A549 (cell line): ENCODE data around the gene SMAD3. TPM values are rescaled to one million over a fixed set of nuclear protein-coding genes. Genes with fewer than 3 reads are reported as not detected.

Experiments
- ATAC-seq, 2 experiments: fragments of 200-7000 bp in 1 of 2; fragments of >200 bp in 1 of 2; cut with Nextera tagmentation in 1 of 2; cut with Tn5 transposase in 1 of 2; 3 replicates each; pipeline versions ENCODE4 v1.8.0 to v1.9.1; 2018 to 2020; ENCODE audit warnings: mild to moderate bottlenecking in 1 of 2, moderate library complexity in 1 of 2
- CTCF ChIA-PET: fragments of 300-600 bp; sonication (Branson Sonifier 250); formaldehyde crosslinking; extraction: SDS; loops from one replicate; lab custom pipeline; 2021; ENCODE audit warnings: antibody characterized with exemption, inconsistent platforms; lab: Yijun Ruan, JAX
- POLR2A ChIA-PET: fragments of 350-600 bp; formaldehyde crosslinking; extraction: SDS; loops from one replicate; lab custom pipeline; 2021; ENCODE audit warnings: antibody characterized with exemption, inconsistent platforms; lab: Yijun Ruan, JAX
- DNase-seq, 2 experiments: peaks; one replicate each; pipeline versions ENCODE4 v3.0.0 to v3.0.0-alpha.2; 2011 to 2016; ENCODE audit warnings: low read depth in 1 of 2, low spot score in 1 of 2
- FAIRE-seq: peaks from 2 replicates; lab custom pipeline; 2011; peaks lifted over from hg19 to GRCh38; lab: Jason Lieb, UNC
- H3K27ac ChIP-seq, 2 experiments: fragments of >200 bp; sonication (Bioruptor Twin); formaldehyde crosslinking; 3 replicates each; pipeline ENCODE4 v1.5.1; 2016 to 2017
- H3K4me1 ChIP-seq: fragments of >200 bp; sonication (Bioruptor Twin); formaldehyde crosslinking; 3 replicates; pipeline ENCODE4 v1.6.1; 2016
- H3K4me2 ChIP-seq: fragments of >200 bp; sonication (Bioruptor Twin); formaldehyde crosslinking; 3 replicates; pipeline ENCODE4 v1.6.1; 2016
- H3K4me3 ChIP-seq: fragments of >200 bp; sonication (Bioruptor Twin); formaldehyde crosslinking; 3 replicates; pipeline ENCODE4 v1.5.1; 2016
- H3K9me3 ChIP-seq: fragments of >200 bp; sonication (Bioruptor Twin); formaldehyde crosslinking; 3 replicates; pipeline ENCODE4 v1.6.1; 2016
- BHLHE40 ChIP-seq: IDR thresholded peaks from 2 replicates; pipeline ENCODE4 v1.6.1; 2012; ENCODE audit warnings: low read depth, low read length, inconsistent platforms
- CHD2 ChIP-seq: fragments of 150-350 bp; IDR thresholded peaks from 2 replicates; pipeline ENCODE4 v1.6.1; 2014; ENCODE audit warnings: low read length; ENCODE audit not compliant: partially characterized antibody
- EHF ChIP-seq: fragments of 250-450 bp; sonication (Bioruptor Pico); IDR thresholded peaks from 2 replicates; pipeline ENCODE4 v1.5.0; 2020; ENCODE audit warnings: mild to moderate bottlenecking
- FOSB ChIP-seq: fragments of 250-450 bp; sonication (Bioruptor Pico); IDR thresholded peaks from 2 replicates; pipeline ENCODE4 v1.5.0; 2020; ENCODE audit warnings: mild to moderate bottlenecking, moderate library complexity
- FOSL2 ChIP-seq, 2 experiments: fragments of 450-650 bp in 1 of 2; fragments of >200 bp in 1 of 2; sonication (Bioruptor Twin) in 1 of 2; formaldehyde crosslinking; IDR thresholded peaks; 2 replicates each; pipeline versions ENCODE4 v1.5.0 to v1.6.1; 2016 to 2020; ENCODE audit warnings: mild to moderate bottlenecking in 1 of 2, moderate library complexity in 1 of 2
- FOXS1 ChIP-seq: fragments of 250-450 bp; sonication (Bioruptor Pico); IDR thresholded peaks from 2 replicates; pipeline ENCODE4 v1.5.0; 2020; ENCODE audit warnings: mild to moderate bottlenecking, moderate library complexity
- HDAC2 ChIP-seq: fragments of 200-600 bp; sonication (generic); IDR thresholded peaks from 2 replicates; pipeline ENCODE4 v1.6.1; 2016
- HEYL ChIP-seq: fragments of 250-450 bp; sonication (Bioruptor Pico); IDR thresholded peaks from 2 replicates; pipeline ENCODE4 v1.8.0; 2021; ENCODE audit warnings: mild to moderate bottlenecking, moderate library complexity
- HOXA7 ChIP-seq: fragments of 250-450 bp; sonication (Bioruptor Pico); IDR thresholded peaks from 2 replicates; pipeline ENCODE4 v1.5.0; 2020; ENCODE audit warnings: mild to moderate bottlenecking, moderate library complexity
- HOXB13 ChIP-seq: fragments of 250-450 bp; sonication (Bioruptor Pico); IDR thresholded peaks from 2 replicates; pipeline ENCODE4 v1.5.0; 2020; ENCODE audit warnings: low read depth, mild to moderate bottlenecking, moderate library complexity
- JUN ChIP-seq, 2 experiments: fragments of >200 bp; sonication (Bioruptor Twin); formaldehyde crosslinking; IDR thresholded peaks; 2 replicates in 1 of 2; 3 replicates in 1 of 2; pipeline ENCODE4 v1.6.1; 2016 to 2017
- KDM1A ChIP-seq: fragments of 200-600 bp; sonication (generic); IDR thresholded peaks from 2 replicates; pipeline ENCODE4 v1.6.1; 2016; ENCODE audit warnings: low read depth, mild to moderate bottlenecking
- MYC ChIP-seq: IDR thresholded peaks from 2 replicates; pipeline ENCODE4 v1.6.1; 2012; ENCODE audit warnings: mild to moderate bottlenecking, inconsistent platforms, low read length, improper control_type of control experiment, borderline replicate concordance
- PHF8 ChIP-seq: fragments of 200-600 bp; sonication (generic); IDR thresholded peaks from 2 replicates; pipeline ENCODE4 v1.6.1; 2016; ENCODE audit warnings: low read depth, mild to moderate bottlenecking, antibody characterized with exemption, moderate library complexity, borderline replicate concordance
- POLR2A ChIP-seq: IDR thresholded peaks from 2 replicates; pipeline ENCODE4 v1.6.1; 2012; ENCODE audit warnings: mild to moderate bottlenecking, low read length
- RARB ChIP-seq: fragments of 250-450 bp; sonication (Bioruptor Pico); IDR thresholded peaks from 2 replicates; pipeline ENCODE4 v1.8.0; 2021; ENCODE audit warnings: mild to moderate bottlenecking, moderate library complexity
- RFX5 ChIP-seq: fragments of 450-650 bp; IDR thresholded peaks from 2 replicates; pipeline ENCODE4 v1.7.1; 2014; ENCODE audit warnings: antibody characterized with exemption, mild to moderate bottlenecking, moderate library complexity
- RNF2 ChIP-seq: fragments of 200-600 bp; sonication (generic); IDR thresholded peaks from 2 replicates; pipeline ENCODE4 v1.6.1; 2016; ENCODE audit warnings: low read depth, mild to moderate bottlenecking, antibody characterized with exemption, moderate library complexity, borderline replicate concordance
- TFCP2L1 ChIP-seq: fragments of 250-450 bp; sonication (Bioruptor Pico); IDR thresholded peaks from 2 replicates; pipeline ENCODE4 v1.5.0; 2021; ENCODE audit warnings: mild to moderate bottlenecking
- TP53 ChIP-seq: fragments of 250-450 bp; sonication (Bioruptor Pico); IDR thresholded peaks from 2 replicates; pipeline ENCODE4 v1.5.0; 2021; ENCODE audit warnings: mild to moderate bottlenecking, moderate library complexity
- ZC3H11A ChIP-seq: fragments of 450-650 bp; IDR thresholded peaks from 2 replicates; pipeline ENCODE4 v1.6.1; 2014; ENCODE audit warnings: antibody characterized with exemption, mild to moderate bottlenecking
- ZNF302 ChIP-seq: fragments of 250-450 bp; sonication (Bioruptor Pico); IDR thresholded peaks from 2 replicates; pipeline ENCODE4 v1.9.0; 2021; ENCODE audit warnings: inconsistent platforms, mild to moderate bottlenecking, moderate library complexity
- ZSCAN20 ChIP-seq: fragments of 250-450 bp; sonication (Bioruptor Pico); IDR thresholded peaks from 2 replicates; pipeline ENCODE4 v1.8.0; 2022; ENCODE audit warnings: mild to moderate bottlenecking, moderate library complexity
- WGBS: methylation state at CpG from one replicate; pipeline ENCODE4 v1.1.6; 2017; ENCODE audit errors: missing lambda C conversion rate; 5-methylcytosine and 5-hydroxymethylcytosine counted together
- polyA plus RNA-seq, 4 experiments: library from polyadenylated mRNA; depleted of rRNA in 3 of 4; stranded (reverse); fragments of >200 nt; fragmentation: RNase III in 1 of 4; extraction: RNeasy Plus Mini Kit Qiagen cat#74134 plus additional on column Dnase treatment in 1 of 4; gene quantifications; 2 replicates in 3 of 4; 3 replicates in 1 of 4; pipeline ENCODE4 v1.2.3, GENCODE V29; 2011 to 2017
- TF ChIP-seq, protein P1 (sequence below): fragments of 250-450 bp; sonication (Bioruptor Pico); IDR thresholded peaks from 2 replicates; pipeline ENCODE4 v1.5.0; 2021; ENCODE audit warnings: mild to moderate bottlenecking, moderate library complexity, borderline replicate concordance
- TF ChIP-seq, protein P2 (sequence below): IDR thresholded peaks from 2 replicates; pipeline ENCODE4 v1.6.1; 2012
- TF ChIP-seq, protein P3 (sequence below): fragments of 250-450 bp; sonication (Bioruptor Pico); IDR thresholded peaks from 2 replicates; pipeline ENCODE4 v1.5.0; 2020; ENCODE audit warnings: low read depth, mild to moderate bottlenecking, moderate library complexity
- TF ChIP-seq, protein P4 (sequence below): fragments of 450-650 bp; IDR thresholded peaks from 2 replicates; pipeline ENCODE4 v1.6.1; 2014; ENCODE audit warnings: antibody characterized with exemption

Gene SMAD3
- polyA plus RNA-seq, 2 of the 4 experiments (the other 2 are of a cell fraction), result 74.6 to 77.2 TPM

DNA sequence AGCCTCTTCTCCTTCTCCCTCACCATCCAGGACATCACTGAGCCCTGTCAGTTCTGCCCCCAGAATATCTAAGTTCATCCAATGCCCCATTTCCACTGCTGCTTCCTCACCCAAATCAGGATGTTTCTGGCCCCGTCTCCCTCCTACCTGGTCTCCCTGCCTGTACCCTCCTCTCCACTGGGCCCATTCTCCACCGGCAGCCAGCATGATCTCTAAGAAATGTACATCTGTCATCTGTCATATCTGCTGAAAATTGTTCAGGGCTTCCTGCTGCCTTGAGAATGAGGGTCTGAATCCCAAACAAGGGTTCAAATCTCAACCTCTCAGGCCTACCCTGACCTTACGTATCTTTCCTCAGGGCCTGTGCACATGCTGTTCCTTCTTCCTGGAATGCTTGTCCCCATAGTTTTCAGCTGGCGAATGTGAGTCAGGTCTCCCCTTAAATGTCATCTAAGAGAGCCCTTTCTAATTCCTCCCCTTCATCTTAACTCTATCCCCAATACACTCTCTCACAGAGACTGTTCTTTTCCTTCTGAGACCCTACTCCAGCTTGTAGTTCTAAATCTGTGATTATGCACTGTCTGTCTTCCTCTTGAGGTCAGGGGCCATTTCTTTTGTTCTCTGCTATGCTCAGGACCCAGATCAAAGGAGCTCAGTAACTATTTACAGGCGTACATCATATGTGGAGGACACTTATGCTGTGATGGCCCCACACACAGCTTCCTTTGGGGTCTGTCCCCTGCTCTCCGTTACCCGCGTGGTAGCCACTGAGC is 40.8 kb downstream of the SMAD3 start:
- TF ChIP-seq, protein P1, sequence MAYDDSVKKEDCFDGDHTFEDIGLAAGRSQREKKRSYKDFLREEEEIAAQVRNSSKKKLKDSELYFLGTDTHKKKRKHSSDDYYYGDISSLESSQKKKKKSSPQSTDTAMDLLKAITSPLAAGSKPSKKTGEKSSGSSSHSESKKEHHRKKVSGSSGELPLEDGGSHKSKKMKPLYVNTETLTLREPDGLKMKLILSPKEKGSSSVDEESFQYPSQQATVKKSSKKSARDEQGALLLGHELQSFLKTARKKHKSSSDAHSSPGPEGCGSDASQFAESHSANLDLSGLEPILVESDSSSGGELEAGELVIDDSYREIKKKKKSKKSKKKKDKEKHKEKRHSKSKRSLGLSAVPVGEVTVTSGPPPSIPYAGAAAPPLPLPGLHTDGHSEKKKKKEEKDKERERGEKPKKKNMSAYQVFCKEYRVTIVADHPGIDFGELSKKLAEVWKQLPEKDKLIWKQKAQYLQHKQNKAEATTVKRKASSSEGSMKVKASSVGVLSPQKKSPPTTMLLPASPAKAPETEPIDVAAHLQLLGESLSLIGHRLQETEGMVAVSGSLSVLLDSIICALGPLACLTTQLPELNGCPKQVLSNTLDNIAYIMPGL (CRISPR knock-in tag), result peak; percentile 55; the same call in 1 of the 2 replicates
- TF ChIP-seq HOXB13 (CRISPR knock-in tag) (peak; percentile 89; the same call in 1 of the 2 replicates), TP53 (CRISPR knock-in tag) (peak; percentile 88; the same call in 1 of the 2 replicates), HOXA7 (CRISPR knock-in tag) (peak; percentile 97), RARB (CRISPR knock-in tag) (peak; percentile 79), KDM1A (0 out of 2 replicates have a peak, but pooled peaks have one; percentile 24), TFCP2L1 (peak; percentile 50; the same call in 1 of the 2 replicates), CHD2 (peak; percentile 6), ZC3H11A (no peak), BHLHE40 (no peak), FOSB (CRISPR knock-in tag) (peak; percentile 95; the same call in 1 of the 2 replicates), POLR2A (no peak), RFX5 (no peak; the same call in 1 of the 2 replicates), HDAC2 (no peak), HEYL (CRISPR knock-in tag) (peak; percentile 93), ZSCAN20 (0 out of 2 replicates have a peak, but pooled peaks have one; percentile 75), EHF (peak; percentile 95), FOXS1 (CRISPR knock-in tag) (peak; percentile 85), FOSL2 (IDR thresholded peaks at IDR 0.05) (no peak), FOSL2 (CRISPR knock-in tag; IDR thresholded peaks at IDR 0.05) (no peak), ZNF302 (peak; percentile 84)
- TF ChIP-seq, protein P2, sequence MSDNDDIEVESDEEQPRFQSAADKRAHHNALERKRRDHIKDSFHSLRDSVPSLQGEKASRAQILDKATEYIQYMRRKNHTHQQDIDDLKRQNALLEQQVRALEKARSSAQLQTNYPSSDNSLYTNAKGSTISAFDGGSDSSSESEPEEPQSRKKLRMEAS, result 0 out of 2 replicates have a peak, but pooled peaks have one; percentile 16
- TF ChIP-seq, protein P3, sequence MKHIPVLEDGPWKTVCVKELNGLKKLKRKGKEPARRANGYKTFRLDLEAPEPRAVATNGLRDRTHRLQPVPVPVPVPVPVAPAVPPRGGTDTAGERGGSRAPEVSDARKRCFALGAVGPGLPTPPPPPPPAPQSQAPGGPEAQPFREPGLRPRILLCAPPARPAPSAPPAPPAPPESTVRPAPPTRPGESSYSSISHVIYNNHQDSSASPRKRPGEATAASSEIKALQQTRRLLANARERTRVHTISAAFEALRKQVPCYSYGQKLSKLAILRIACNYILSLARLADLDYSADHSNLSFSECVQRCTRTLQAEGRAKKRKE (CRISPR knock-in tag), result peak; percentile 86
- TF ChIP-seq, all 56 proteins: peak for 16
- ATAC-seq (peak; percentile 0 to 2; a peak in 1 of 6 replicates), FAIRE-seq (no peak), DNase-seq (no peak)
- Histone ChIP-seq H3K4me1 (peaks cover 97% of the 10 kb centered on the region), H3K4me2 (peak overlapping the region; percentile 70), H3K4me3 (no peak overlapping the region; the same call in 2 of the 3 replicates), H3K27ac (peak overlapping the region; percentile 92 to 93), H3K9me3 (peaks cover 3% of the 10 kb centered on the region)
- POLR2A ChIA-PET, result interaction anchor here (0.5 to 3.1 kb wide), 25 partner anchors 11 to 148 kb away, joined by 3 to 24 read pairs (median 5); partner anchors contain the start of genes AAGAB, IQCH and SMAD3
- CTCF ChIA-PET, result interaction anchor here (0.7 to 11.7 kb wide), 19 partner anchors 17 to 400 kb away, joined by 3 to 142 read pairs (median 4); no protein-coding TSS in a partner anchor
- WGBS, result 29% methylated on average over 8 of the region's 8 CpGs

DNA sequence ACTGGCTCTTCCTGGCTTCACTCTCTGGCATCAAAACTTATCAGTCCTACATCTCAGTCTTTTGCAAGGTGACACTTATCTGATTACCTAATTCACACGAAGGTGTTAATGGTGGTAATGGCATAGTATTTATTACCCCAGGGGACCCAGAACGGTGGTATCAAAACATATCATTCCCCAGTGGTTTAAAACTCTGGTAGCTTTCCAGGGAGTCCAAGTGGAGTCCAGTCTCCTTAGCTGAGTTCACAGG is 41.3 kb downstream of the SMAD3 start:
- POLR2A ChIA-PET, result interaction anchor here (0.7 to 3.1 kb wide), 18 partner anchors 10 to 82 kb away, joined by 3 to 24 read pairs (median 6); partner anchors contain the start of gene SMAD3
- Histone ChIP-seq H3K9me3 (peaks cover 8% of the 10 kb centered on the region), H3K4me3 (no peak overlapping the region; the same call in 2 of the 3 replicates), H3K4me2 (peak overlapping the region; percentile 70)
- ATAC-seq (no peak), DNase-seq (no peak), FAIRE-seq (no peak)
- 2% methylated on average over 2 of the region's 2 CpGs for WGBS
- TF ChIP-seq PHF8 (no peak), MYC (0 out of 2 replicates have a peak, but pooled peaks have one; percentile 57), HDAC2 (no peak), RNF2 (no peak), JUN (IDR thresholded peaks at IDR 0.05) (no peak), FOSB (CRISPR knock-in tag) (peak; percentile 91), EHF (peak; percentile 1; the same call in 1 of the 2 replicates), ZNF302 (peak; percentile 92; the same call in 1 of the 2 replicates)
- TF ChIP-seq, protein P4, sequence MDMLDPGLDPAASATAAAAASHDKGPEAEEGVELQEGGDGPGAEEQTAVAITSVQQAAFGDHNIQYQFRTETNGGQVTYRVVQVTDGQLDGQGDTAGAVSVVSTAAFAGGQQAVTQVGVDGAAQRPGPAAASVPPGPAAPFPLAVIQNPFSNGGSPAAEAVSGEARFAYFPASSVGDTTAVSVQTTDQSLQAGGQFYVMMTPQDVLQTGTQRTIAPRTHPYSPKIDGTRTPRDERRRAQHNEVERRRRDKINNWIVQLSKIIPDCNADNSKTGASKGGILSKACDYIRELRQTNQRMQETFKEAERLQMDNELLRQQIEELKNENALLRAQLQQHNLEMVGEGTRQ, result peak; percentile 18; the same call in 1 of the 2 replicates
- TF ChIP-seq, all 56 proteins: peak for 5
- CTCF ChIA-PET, result interaction anchor here (0.6 to 11.7 kb wide), 17 partner anchors 17 to 401 kb away, joined by 3 to 142 read pairs (median 4); no protein-coding TSS in a partner anchor
- Histone ChIP-seq H3K4me1 (peaks cover 92% of the 10 kb centered on the region), H3K27ac (peak overlapping the region; percentile 92 to 93)
